Hepatocyte (in vitro differentiated cells): ENCODE data around the gene SNX9.
"Not testable (repeated sequence)": the region's sequence is repeated elsewhere in the genome, so short reads cannot be mapped to it uniquely, and the experiment has no call there.

Source experiments
- CTCF ChIP-seq: fragments of 200-600 bp; sonication (generic); IDR thresholded peaks from 2 replicates; pipeline ENCODE4 v1.5.1; 2016; ENCODE audit warnings: antibody characterized with exemption, mild to moderate bottlenecking; ENCODE audit not compliant: poor library complexity
- EZH2 ChIP-seq: fragments of 200-600 bp; sonication (generic); IDR thresholded peaks from 2 replicates; pipeline ENCODE4 v1.6.1; 2016; ENCODE audit warnings: antibody characterized with exemption, mild to moderate bottlenecking, borderline replicate concordance
- EZH2phosphoT487 ChIP-seq: fragments of 200-600 bp; sonication (generic); IDR thresholded peaks from one replicate; pipeline ENCODE4 v1.6.1; 2018; ENCODE audit warnings: antibody characterized with exemption, mild to moderate bottlenecking, low read depth, moderate library complexity; ENCODE audit not compliant: unreplicated experiment, severe bottlenecking

- TF ChIP-seq CTCF, EZH2, EZH2phosphoT487: not testable (repeated sequence)
Measured at GRCh38 chr6:157858664-157859063, 35.6 kb downstream of the SNX9 start.
